ENCODE data around the gene BIVM.

BIVM gene

DNA sequence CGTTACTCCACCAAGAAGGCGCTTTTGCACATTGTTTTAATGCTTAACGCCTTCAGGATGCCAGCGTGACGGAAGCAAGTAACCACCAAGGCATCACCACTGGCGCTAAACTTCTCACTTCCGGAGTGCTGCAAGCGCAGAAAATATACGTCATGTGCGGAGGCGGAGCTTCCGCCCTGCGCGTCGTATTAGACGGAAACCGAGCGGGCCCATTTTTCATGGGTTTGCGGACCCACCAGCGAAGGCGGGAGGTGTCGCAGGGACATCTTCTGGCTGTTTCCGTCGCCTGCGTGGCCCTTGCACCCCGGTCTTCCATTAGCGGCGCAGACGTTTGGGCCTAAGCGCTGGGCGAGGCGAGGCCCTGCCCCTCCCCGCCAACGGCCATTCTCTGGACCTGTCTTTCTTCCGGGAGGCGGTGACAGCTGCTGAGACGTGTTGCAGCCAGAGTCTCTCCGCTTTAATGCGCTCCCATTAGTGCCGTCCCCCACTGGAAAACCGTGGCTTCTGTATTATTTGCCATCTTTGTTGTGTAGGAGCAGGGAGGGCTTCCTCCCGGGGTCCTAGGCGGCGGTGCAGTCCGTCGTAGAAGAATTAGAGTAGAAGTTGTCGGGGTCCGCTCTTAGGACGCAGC is 46.8 kb downstream of the BIVM start, which contains the start of gene ERCC5:
Gene ERCC5 (plus strand): TSS at position 403 of the 631 bp plus-strand sequence. CDS start 235 bp downstream, outside the sequence.
- peak; percentile 80 for DNase-seq

- DNase-seq, result peak; percentile 1
Observed at GRCh38 chr13:102846261-102847015, 47.5 kb downstream of the BIVM start.

GRCh38 chr13:102847272-102848234 is 48.6 kb downstream of the BIVM start:
- no peak for DNase-seq

- DNase-seq, result no peak
Observed at GRCh38 chr13:102848956-102849355, 50.0 kb downstream of the BIVM start.

GRCh38 chr13:102852556-102852955 is 53.6 kb downstream of the BIVM start:
- no peak for DNase-seq

- DNase-seq, result no peak
Observed at GRCh38 chr13:102854675-102855074, 55.8 kb downstream of the BIVM start.

DNA sequence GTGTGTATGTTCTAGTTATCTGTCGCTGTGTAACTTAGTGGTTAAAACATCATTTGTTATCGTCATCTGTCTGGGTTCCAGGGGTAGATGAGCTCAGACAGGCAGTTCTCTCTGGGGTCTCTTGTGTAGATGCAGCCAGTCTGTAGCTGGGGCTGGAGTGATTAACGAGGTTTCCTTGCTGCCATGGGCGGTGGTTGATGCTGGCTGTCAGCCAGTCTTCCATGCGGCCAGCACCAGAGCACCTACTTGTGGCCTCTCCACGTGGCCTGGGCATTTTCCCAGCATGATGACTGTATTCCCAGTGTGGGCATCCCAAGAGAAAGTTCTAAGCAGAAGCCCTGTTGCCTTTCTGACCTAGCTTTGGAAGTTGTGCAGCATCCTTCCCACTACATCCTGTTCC is 57.6 kb downstream of the BIVM start:
- no peak for DNase-seq

DNA sequence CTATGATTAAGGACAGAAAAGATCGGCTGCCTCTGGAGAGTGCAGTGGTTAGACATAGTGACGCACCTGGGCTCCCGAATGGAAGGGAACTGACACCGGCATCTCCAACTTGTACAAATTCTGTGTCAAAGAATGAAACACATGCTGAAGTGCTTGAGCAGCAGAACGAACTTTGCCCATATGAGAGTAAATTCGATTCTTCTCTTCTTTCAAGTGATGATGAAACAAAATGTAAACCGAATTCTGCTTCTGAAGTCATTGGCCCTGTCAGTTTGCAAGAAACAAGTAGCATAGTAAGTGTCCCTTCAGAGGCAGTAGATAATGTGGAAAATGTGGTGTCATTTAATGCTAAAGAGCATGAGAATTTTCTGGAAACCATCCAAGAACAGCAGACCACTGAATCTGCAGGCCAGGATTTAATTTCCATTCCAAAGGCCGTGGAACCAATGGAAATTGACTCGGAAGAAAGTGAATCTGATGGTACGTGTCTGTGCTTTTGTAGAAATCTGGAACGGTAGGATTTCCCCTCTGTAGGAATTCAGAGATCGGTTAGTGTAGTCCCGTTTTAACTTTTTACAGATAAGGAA is 63.8 kb downstream of the BIVM start:
- DNase-seq, result no peak

- DNase-seq, result no peak
Observed at GRCh38 chr13:102863590-102863989, 64.7 kb downstream of the BIVM start.

DNA sequence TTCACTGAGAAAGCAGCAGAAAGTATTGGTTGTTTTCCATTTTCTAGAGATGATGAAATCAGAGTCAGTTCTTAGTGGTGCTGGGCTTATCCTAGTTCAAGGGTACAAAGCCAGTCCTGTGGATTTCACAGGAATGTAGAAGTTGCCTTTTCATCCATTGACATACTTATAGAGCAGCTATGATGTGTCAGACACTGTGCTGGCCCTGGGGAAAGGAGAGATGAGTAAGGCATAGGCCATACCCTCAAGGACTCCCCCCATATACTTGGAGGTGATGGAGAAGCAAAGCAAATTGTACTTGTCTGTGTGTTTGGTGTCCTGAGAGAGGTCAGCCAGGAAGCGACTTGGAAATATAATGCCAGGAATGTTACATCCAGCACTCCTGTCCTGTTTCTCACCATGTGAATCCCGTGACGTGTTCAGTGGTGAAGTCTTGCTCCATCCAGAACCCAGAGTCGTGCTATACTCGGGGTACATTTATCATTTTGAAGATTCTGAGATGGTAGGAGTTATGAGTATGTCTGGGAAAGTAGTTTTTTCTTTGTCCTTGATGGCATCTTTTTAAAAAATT is 69.5 kb downstream of the BIVM start:
- DNase-seq, result no peak

- DNase-seq, result no peak
Observed at GRCh38 chr13:102869948-102870676, 71.2 kb downstream of the BIVM start.

DNA sequence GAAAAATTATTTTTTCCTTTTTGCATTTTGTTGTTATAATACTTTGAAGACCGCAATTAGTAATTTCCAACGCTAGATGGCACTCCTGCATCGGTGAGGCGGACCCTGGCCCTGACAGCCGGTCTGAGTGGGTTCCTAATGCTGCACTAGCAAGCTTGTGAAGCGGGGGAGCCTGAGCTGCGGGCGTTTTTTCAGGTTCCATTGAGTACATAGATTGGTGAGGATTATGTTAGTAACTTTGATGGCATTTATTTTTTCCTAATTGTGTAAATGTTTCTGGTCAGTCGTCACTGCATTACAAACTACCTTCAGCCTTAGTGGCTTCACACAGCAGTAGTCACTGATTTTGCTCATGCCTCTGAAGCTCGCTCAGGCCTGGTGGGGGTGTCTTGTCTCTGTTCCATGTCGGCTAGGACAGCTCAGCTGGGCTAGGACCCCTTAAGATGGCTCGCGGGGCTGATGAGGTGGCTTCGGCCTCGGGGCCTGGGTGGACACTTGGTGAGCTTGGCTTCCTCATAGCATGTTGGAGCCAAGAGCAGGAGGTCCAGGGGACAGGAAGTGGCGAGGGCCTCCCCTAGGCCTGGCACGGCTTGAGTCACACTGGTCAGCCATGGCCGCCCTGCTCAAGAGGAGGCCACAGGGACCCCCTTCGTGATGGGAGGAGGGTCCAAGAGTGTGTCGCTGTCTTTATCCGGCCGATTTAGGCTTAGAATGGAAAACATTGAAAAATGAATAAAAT is 71.9 kb downstream of the BIVM start:
- DNase-seq, result no peak

DNA sequence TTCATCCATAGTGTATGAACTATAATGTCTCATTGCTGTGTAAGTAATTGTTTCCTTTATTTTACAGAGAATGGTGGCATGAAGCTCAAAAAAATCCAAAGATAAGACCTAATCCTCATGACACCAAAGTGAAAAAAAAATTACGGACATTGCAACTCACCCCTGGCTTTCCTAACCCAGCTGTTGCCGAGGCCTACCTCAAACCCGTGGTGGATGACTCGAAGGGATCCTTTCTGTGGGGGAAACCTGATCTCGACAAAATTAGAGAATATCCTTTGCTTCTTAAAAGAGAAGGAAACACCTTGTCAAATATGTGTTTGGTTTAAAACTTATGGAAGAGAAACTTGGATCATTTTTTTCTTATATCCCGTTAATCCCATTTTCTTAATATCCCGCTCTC is 73.2 kb downstream of the BIVM start:
- no peak for DNase-seq

DNA sequence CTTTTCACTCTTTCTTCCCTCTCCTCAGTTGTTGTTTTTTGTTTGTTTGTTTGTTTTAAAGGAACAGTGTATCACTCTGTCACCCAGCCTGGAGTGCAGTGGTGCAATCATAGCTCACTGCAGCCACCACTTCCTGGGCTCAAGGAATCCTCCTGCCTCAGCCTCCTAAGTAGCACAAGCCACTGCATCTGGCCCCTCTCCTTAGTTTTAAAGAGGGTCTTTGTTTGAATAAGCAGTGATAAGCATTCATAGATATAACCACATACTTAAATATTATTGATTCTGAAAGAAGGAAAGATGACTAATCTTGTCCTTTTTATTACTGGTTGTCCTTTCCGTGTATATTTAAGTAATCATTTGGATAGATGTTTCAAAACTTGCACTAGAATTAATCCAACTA is 73.6 kb downstream of the BIVM start:
- no peak for DNase-seq

GRCh38 chr13:102873653-102874052 is 74.7 kb downstream of the BIVM start:
- DNase-seq, result no peak

DNA sequence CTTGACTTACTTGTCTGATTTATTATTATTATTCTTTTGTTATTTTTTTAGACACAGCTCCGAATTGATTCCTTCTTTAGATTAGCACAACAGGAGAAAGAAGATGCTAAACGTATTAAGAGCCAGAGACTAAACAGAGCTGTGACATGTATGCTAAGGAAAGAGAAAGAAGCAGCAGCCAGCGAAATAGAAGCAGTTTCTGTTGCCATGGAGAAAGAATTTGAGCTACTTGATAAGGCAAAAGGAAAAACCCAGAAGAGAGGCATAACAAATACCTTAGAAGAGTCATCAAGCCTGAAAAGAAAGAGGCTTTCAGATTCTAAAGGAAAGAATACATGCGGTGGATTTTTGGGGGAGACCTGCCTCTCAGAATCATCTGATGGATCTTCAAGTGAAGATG is 76.3 kb downstream of the BIVM start:
- no peak for DNase-seq

DNA sequence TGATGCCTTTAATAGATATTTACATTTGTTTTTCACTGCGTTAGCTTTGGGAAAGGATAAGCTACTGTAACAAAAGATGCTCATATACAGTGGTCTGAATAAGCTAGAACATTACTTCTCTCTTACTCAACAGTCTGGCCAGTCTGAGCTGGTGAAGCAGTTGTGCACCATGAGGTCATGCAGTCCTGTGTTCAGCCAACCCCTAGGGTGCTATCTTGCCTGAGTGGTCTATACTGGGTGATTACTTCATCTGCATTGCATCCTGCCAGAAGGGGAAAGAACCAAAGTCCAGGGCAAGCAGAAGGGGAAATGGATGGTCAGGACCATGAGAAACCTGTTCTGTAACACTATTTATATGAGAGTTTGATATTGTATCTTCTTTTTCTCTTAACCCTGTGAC is 78.4 kb downstream of the BIVM start:
- no peak for DNase-seq

- DNase-seq, result no peak
Observed at GRCh38 chr13:102878481-102878880, 79.6 kb downstream of the BIVM start.

- peak; percentile 2 for DNase-seq
Observed at GRCh38 chr13:102879793-102880499, 81.0 kb downstream of the BIVM start.

Measured in NCI-H524 treated with DMSO at 0.1 percent for 48 hours (cell line).